WTC11 (cell line): Measurements from ENCODE around the gene TMEM69. TPM values are rescaled to one million over a fixed set of nuclear protein-coding genes. Genes with fewer than 3 reads are reported as not detected.

Experiments
- ATAC-seq: fragments of 200-7000 bp; cut with Tn5 transposase; 2 replicates; pipeline ENCODE4 v1.10.0; 2021; ENCODE audit warnings: mild to moderate bottlenecking, moderate library complexity
- CTCF ChIA-PET: fragments of 300-600 bp; sonication (Branson Sonifier 250); formaldehyde crosslinking; loops from one replicate; lab custom pipeline; 2021; ENCODE audit warnings: antibody characterized with exemption; lab: Charles Lee
- POLR2A ChIA-PET: fragments of 350-600 bp; sonication (Branson Sonifier 250); formaldehyde crosslinking; loops from one replicate; lab custom pipeline; 2021; ENCODE audit warnings: antibody characterized with exemption; lab: Charles Lee
- DNase-seq: peaks from one replicate; pipeline ENCODE4 v3.0.0; 2021; ENCODE audit warnings: low spot score
- H3K27ac Mint-ChIP-seq: 2 replicates; pipeline ENCODE4 v1.8.0; 2021; ENCODE audit warnings: mixed read lengths
- H3K27me3 Mint-ChIP-seq: 2 replicates; pipeline ENCODE4 v1.8.0; 2021; ENCODE audit warnings: low read depth, mild to moderate bottlenecking, moderate library complexity, mixed read lengths
- H3K36me3 Mint-ChIP-seq: 2 replicates; pipeline ENCODE4 v1.8.0; 2021; ENCODE audit warnings: mixed read lengths
- H3K4me1 Mint-ChIP-seq: 2 replicates; pipeline ENCODE4 v1.8.0; 2022; ENCODE audit warnings: mixed read lengths
- H3K4me3 Mint-ChIP-seq: 2 replicates; pipeline ENCODE4 v1.8.0; 2021; ENCODE audit warnings: mild to moderate bottlenecking, moderate library complexity, mixed read lengths
- H3K9me3 Mint-ChIP-seq: 2 replicates; pipeline ENCODE4 v1.8.0; 2021; ENCODE audit warnings: mixed read lengths
- CREM ChIP-seq: sonication (generic); formaldehyde crosslinking; IDR thresholded peaks from 2 replicates; pipeline ENCODE4 v1.8.1; 2022; ENCODE audit warnings: mild to moderate bottlenecking, missing genetic modification reagents, moderate library complexity
- FOXP1 ChIP-seq: sonication (generic); formaldehyde crosslinking; IDR thresholded peaks from 2 replicates; pipeline ENCODE4 v1.8.0; 2022; ENCODE audit warnings: missing genetic modification reagents, mild to moderate bottlenecking, moderate library complexity, borderline replicate concordance
- GRHL2 ChIP-seq: fragments of 250-450 bp; sonication (Bioruptor Pico); IDR thresholded peaks from 2 replicates; pipeline ENCODE4 v1.8.0; 2022; ENCODE audit warnings: mild to moderate bottlenecking, moderate library complexity; ENCODE audit not compliant: insufficient replicate concordance, severe bottlenecking
- GTF2I ChIP-seq: fragments of 250-450 bp; sonication (Bioruptor Pico); conservative IDR thresholded peaks from 2 replicates; pipeline ENCODE4 v1.4.0; 2021; ENCODE audit warnings: mild to moderate bottlenecking
- KAT7 ChIP-seq: sonication (generic); formaldehyde crosslinking; IDR thresholded peaks from 2 replicates; pipeline ENCODE4 v1.8.1; 2023; ENCODE audit warnings: missing genetic modification reagents, mild to moderate bottlenecking, borderline replicate concordance
- MAX ChIP-seq: sonication (generic); formaldehyde crosslinking; IDR thresholded peaks from 2 replicates; pipeline ENCODE4 v1.8.0; 2022; ENCODE audit warnings: mild to moderate bottlenecking, missing genetic modification reagents
- NFE2L1 ChIP-seq: sonication (generic); formaldehyde crosslinking; IDR thresholded peaks from 2 replicates; pipeline ENCODE4 v1.8.1; 2023; ENCODE audit warnings: missing genetic modification reagents
- NFYB ChIP-seq: sonication (generic); formaldehyde crosslinking; conservative IDR thresholded peaks from 2 replicates; pipeline ENCODE4 v1.8.0; 2022; ENCODE audit warnings: low read depth, missing genetic modification reagents
- ZNF425 ChIP-seq: fragments of 250-450 bp; sonication (Bioruptor Pico); conservative IDR thresholded peaks from 2 replicates; pipeline ENCODE4 v1.9.0; 2021; ENCODE audit warnings: mild to moderate bottlenecking
- total RNA-seq: library from RNA; stranded (reverse); gene quantifications from 3 replicates; pipeline ENCODE4 v1.2.3, GENCODE V29; 2021
- TF ChIP-seq, protein P1 (sequence below): sonication (generic); formaldehyde crosslinking; IDR thresholded peaks from 2 replicates; pipeline ENCODE4 v1.8.1; 2023; ENCODE audit warnings: mild to moderate bottlenecking, missing genetic modification reagents
- TF ChIP-seq, protein P2 (sequence below): sonication (generic); formaldehyde crosslinking; IDR thresholded peaks from 2 replicates; pipeline ENCODE4 v1.8.1; 2023; ENCODE audit warnings: mild to moderate bottlenecking, moderate library complexity, missing genetic modification reagents
- TF ChIP-seq, protein P3 (sequence below): sonication (generic); formaldehyde crosslinking; conservative IDR thresholded peaks from 2 replicates; pipeline ENCODE4 v1.8.1; 2023; ENCODE audit warnings: mild to moderate bottlenecking, low read depth, missing genetic modification reagents, moderate library complexity
- TF ChIP-seq, protein P4 (sequence below): fragments of 250-450 bp; sonication (Bioruptor Pico); IDR thresholded peaks from 2 replicates; pipeline ENCODE4 v1.9.0; 2021; ENCODE audit warnings: mild to moderate bottlenecking
- TF ChIP-seq, protein P5 (sequence below): sonication (generic); formaldehyde crosslinking; IDR thresholded peaks from 2 replicates; pipeline ENCODE4 v1.8.0; 2023; ENCODE audit warnings: missing genetic modification reagents

The TMEM69 gene
- total RNA-seq, 1 experiment from 2014 or later, result 44.9 TPM

- TF ChIP-seq ZNF425 (CRISPR knock-in tag), result no peak
Measured at GRCh38 chr1:45685308-45686014, 2.5 kb upstream of the TMEM69 start (continued).

- ChIA-PET POLR2A (interaction anchor here (0.6 to 2.3 kb wide), 10 partner anchors 10 to 261 kb away, joined by 3 to 14 read pairs (median 4); partner anchors contain the start of genes IPP, MAST2, MMACHC and NASP), CTCF (interaction anchor here (1.1 to 1.2 kb wide), 3 partner anchors 169 to 245 kb away, joined by 3 to 6 read pairs (median 3); no protein-coding TSS in a partner anchor)
- DNase-seq (peak; percentile 51), ATAC-seq (no peak)
- TF ChIP-seq CREM (CRISPR knock-in tag), result 0 out of 2 replicates have a peak, but pooled peaks have one; percentile 30
- TF ChIP-seq, protein P1, sequence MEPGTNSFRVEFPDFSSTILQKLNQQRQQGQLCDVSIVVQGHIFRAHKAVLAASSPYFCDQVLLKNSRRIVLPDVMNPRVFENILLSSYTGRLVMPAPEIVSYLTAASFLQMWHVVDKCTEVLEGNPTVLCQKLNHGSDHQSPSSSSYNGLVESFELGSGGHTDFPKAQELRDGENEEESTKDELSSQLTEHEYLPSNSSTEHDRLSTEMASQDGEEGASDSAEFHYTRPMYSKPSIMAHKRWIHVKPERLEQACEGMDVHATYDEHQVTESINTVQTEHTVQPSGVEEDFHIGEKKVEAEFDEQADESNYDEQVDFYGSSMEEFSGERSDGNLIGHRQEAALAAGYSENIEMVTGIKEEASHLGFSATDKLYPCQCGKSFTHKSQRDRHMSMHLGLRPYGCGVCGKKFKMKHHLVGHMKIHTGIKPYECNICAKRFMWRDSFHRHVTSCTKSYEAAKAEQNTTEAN, result no peak
- TF ChIP-seq, protein P2, sequence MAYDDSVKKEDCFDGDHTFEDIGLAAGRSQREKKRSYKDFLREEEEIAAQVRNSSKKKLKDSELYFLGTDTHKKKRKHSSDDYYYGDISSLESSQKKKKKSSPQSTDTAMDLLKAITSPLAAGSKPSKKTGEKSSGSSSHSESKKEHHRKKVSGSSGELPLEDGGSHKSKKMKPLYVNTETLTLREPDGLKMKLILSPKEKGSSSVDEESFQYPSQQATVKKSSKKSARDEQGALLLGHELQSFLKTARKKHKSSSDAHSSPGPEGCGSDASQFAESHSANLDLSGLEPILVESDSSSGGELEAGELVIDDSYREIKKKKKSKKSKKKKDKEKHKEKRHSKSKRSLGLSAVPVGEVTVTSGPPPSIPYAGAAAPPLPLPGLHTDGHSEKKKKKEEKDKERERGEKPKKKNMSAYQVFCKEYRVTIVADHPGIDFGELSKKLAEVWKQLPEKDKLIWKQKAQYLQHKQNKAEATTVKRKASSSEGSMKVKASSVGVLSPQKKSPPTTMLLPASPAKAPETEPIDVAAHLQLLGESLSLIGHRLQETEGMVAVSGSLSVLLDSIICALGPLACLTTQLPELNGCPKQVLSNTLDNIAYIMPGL, result peak; percentile 39; the same call in 1 of the 2 replicates
- Mint-ChIP-seq H3K27me3 (no peaks in the 10 kb centered on the region; the same call in 1 of the 2 replicates), H3K4me3 (peak overlapping the region; percentile 98), H3K4me1 (peaks cover 35% of the 10 kb centered on the region), H3K36me3 (peaks cover 7% of the 10 kb centered on the region), H3K9me3 (no peaks in the 10 kb centered on the region), H3K27ac (peak overlapping the region; percentile 99)
Measured at GRCh38 chr1:45686015-45686287, 2.0 kb upstream of the TMEM69 start.

- DNase-seq (peak; percentile 97), ATAC-seq (peak; percentile 79)
- Mint-ChIP-seq H3K4me1 (peaks cover 30% of the 10 kb centered on the region), H3K27me3 (no peaks in the 10 kb centered on the region; the same call in 1 of the 2 replicates), H3K36me3 (peaks cover 10% of the 10 kb centered on the region), H3K27ac (peak within 1 kb of the TSS; percentile 99), H3K9me3 (no peaks in the 10 kb centered on the region), H3K4me3 (peak within 1 kb of the TSS; percentile 98)
- CTCF ChIA-PET, result interaction anchor here (1.1 to 1.2 kb wide), 3 partner anchors 168 to 244 kb away, joined by 3 to 6 read pairs (median 3); no protein-coding TSS in a partner anchor
- POLR2A ChIA-PET, result interaction anchor here (0.6 to 2.3 kb wide), 10 partner anchors 10 to 222 kb away, joined by 3 to 14 read pairs (median 4); partner anchors contain the start of genes IPP, MAST2, MMACHC and NASP
- TF ChIP-seq, protein P3, sequence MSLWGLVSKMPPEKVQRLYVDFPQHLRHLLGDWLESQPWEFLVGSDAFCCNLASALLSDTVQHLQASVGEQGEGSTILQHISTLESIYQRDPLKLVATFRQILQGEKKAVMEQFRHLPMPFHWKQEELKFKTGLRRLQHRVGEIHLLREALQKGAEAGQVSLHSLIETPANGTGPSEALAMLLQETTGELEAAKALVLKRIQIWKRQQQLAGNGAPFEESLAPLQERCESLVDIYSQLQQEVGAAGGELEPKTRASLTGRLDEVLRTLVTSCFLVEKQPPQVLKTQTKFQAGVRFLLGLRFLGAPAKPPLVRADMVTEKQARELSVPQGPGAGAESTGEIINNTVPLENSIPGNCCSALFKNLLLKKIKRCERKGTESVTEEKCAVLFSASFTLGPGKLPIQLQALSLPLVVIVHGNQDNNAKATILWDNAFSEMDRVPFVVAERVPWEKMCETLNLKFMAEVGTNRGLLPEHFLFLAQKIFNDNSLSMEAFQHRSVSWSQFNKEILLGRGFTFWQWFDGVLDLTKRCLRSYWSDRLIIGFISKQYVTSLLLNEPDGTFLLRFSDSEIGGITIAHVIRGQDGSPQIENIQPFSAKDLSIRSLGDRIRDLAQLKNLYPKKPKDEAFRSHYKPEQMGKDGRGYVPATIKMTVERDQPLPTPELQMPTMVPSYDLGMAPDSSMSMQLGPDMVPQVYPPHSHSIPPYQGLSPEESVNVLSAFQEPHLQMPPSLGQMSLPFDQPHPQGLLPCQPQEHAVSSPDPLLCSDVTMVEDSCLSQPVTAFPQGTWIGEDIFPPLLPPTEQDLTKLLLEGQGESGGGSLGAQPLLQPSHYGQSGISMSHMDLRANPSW (CRISPR knock-in tag), result no peak
- TF ChIP-seq MAX (CRISPR knock-in tag) (peak; percentile 65; the same call in 1 of the 2 replicates), GTF2I (CRISPR knock-in tag) (0 out of 2 replicates have a peak, but pooled peaks have one; percentile 45), KAT7 (0 out of 2 replicates have a peak, but pooled peaks have one; percentile 37), FOXP1 (CRISPR knock-in tag) (peak; percentile 76; the same call in 1 of the 2 replicates), GRHL2 (CRISPR knock-in tag) (no peak), NFE2L1 (CRISPR knock-in tag) (0 out of 2 replicates have a peak, but pooled peaks have one; percentile 61), NFYB (0 out of 2 replicates have a peak, but pooled peaks have one; percentile 15)
- TF ChIP-seq, protein P4, sequence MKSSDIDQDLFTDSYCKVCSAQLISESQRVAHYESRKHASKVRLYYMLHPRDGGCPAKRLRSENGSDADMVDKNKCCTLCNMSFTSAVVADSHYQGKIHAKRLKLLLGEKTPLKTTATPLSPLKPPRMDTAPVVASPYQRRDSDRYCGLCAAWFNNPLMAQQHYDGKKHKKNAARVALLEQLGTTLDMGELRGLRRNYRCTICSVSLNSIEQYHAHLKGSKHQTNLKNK (CRISPR knock-in tag), result 0 out of 2 replicates have a peak, but pooled peaks have one; percentile 31
- TF ChIP-seq, protein P2, result peak; percentile 16; the same call in 1 of the 2 replicates
- TF ChIP-seq, protein P1, result 0 out of 2 replicates have a peak, but pooled peaks have one; percentile 62
- TF ChIP-seq, protein P5, sequence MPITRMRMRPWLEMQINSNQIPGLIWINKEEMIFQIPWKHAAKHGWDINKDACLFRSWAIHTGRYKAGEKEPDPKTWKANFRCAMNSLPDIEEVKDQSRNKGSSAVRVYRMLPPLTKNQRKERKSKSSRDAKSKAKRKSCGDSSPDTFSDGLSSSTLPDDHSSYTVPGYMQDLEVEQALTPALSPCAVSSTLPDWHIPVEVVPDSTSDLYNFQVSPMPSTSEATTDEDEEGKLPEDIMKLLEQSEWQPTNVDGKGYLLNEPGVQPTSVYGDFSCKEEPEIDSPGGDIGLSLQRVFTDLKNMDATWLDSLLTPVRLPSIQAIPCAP (CRISPR knock-in tag), result no peak
Measured at GRCh38 chr1:45686288-45687013, 1.5 kb upstream of the TMEM69 start, which contains the start of gene GPBP1L1. GPBP1L1 (minus strand) TSS chr1:45686533; CDS start chr1:45659087, 27,446 bp downstream.
